Calu3 (cell line): Measurements from ENCODE around the gene FAM180B. TPM values are rescaled to one million over a fixed set of nuclear protein-coding genes. Genes with fewer than 3 reads are reported as not detected.

ENCODE experiments used
- BruUV-seq: library from RNA; stranded (reverse); fragments of 400-500 nt; replicated peaks from 2 replicates; lab custom pipeline; 2021; lab: Mats Ljungman, UMichigan
- CTCF ChIA-PET: fragments of 300-600 bp; sonication (Branson Sonifier 250); formaldehyde crosslinking; loops from one replicate; lab custom pipeline; 2022; ENCODE audit warnings: antibody characterized with exemption; lab: Charles Lee
- DNase-seq: peaks from one replicate; pipeline ENCODE4 v3.0.0; 2022
- H3K27ac Mint-ChIP-seq: one replicate; pipeline ENCODE4 v1.8.0; 2022; ENCODE audit warnings: mixed read lengths; ENCODE audit not compliant: unreplicated experiment
- H3K27me3 Mint-ChIP-seq: one replicate; pipeline ENCODE4 v1.8.0; 2022; ENCODE audit warnings: mixed read lengths; ENCODE audit not compliant: unreplicated experiment
- H3K36me3 Mint-ChIP-seq: one replicate; pipeline ENCODE4 v1.8.0; 2022; ENCODE audit warnings: mild to moderate bottlenecking, moderate library complexity, mixed read lengths; ENCODE audit not compliant: insufficient read depth, unreplicated experiment
- H3K4me1 Mint-ChIP-seq: one replicate; pipeline ENCODE4 v1.8.0; 2022; ENCODE audit warnings: mild to moderate bottlenecking, low read depth, mixed read lengths; ENCODE audit not compliant: unreplicated experiment
- H3K4me3 Mint-ChIP-seq: one replicate; pipeline ENCODE4 v1.8.0; 2022; ENCODE audit warnings: mild to moderate bottlenecking, low read depth, moderate library complexity, mixed read lengths; ENCODE audit not compliant: unreplicated experiment
- H3K9me3 Mint-ChIP-seq: one replicate; pipeline ENCODE4 v1.8.0; 2022; ENCODE audit warnings: low read depth, mixed read lengths; ENCODE audit not compliant: unreplicated experiment
- CTCF ChIP-seq: fragments of 200-600 bp; IDR thresholded peaks from one replicate; pipeline ENCODE4 v1.8.0; 2022; ENCODE audit warnings: antibody characterized with exemption; ENCODE audit not compliant: unreplicated experiment
- intact Hi-C: fragments of 100-400 bp; cut with micrococcal nuclease; formaldehyde crosslinking; loops from one replicate; pipeline ENCODE4 v1.10.0; 2022; ENCODE audit not compliant: unreplicated experiment
- total RNA-seq: library from RNA; stranded (reverse); gene quantifications from 2 replicates; pipeline ENCODE4 v1.2.3, GENCODE V29; 2022

Gene FAM180B
- total RNA-seq, 1 experiment from 2014 or later: not detected

- no peaks in the 10 kb centered on the region for H3K4me1 Mint-ChIP-seq
- no peak overlapping the region for H3K27ac Mint-ChIP-seq
- CTCF ChIA-PET: no interaction called here
- no peak for DNase-seq
- intact Hi-C loops: no loop called here
- no peak for TF ChIP-seq CTCF
- H3K4me3 Mint-ChIP-seq: no peak overlapping the region
- BruUV-seq: no TSS peak
- H3K9me3 Mint-ChIP-seq: no peaks in the 10 kb centered on the region
- H3K27me3 Mint-ChIP-seq: no peaks in the 10 kb centered on the region
- H3K36me3 Mint-ChIP-seq: peaks cover 27% of the 10 kb centered on the region
Observed at GRCh38 chr11:47617417-47617809, 30.9 kb downstream of the FAM180B start.

GRCh38 chr11:47620836-47621378, 34.4 kb downstream of the FAM180B start:
- H3K9me3 Mint-ChIP-seq: no peaks in the 10 kb centered on the region
- no peak overlapping the region for H3K27ac Mint-ChIP-seq
- intact Hi-C loops: no loop called here
- no peak for TF ChIP-seq CTCF
- BruUV-seq: no TSS peak
- no peak overlapping the region for H3K4me3 Mint-ChIP-seq
- CTCF ChIA-PET: interaction anchor here (0.6 kb wide), 1 partner anchor 68 kb away, joined by 3 read pairs; no protein-coding TSS in a partner anchor
- no peak for DNase-seq
- no peaks in the 10 kb centered on the region for H3K27me3 Mint-ChIP-seq
- no peaks in the 10 kb centered on the region for H3K4me1 Mint-ChIP-seq
- peaks cover 38% of the 10 kb centered on the region for H3K36me3 Mint-ChIP-seq

- Mint-ChIP-seq H3K36me3 (peaks cover 48% of the 10 kb centered on the region), H3K4me3 (no peak overlapping the region), H3K4me1 (no peaks in the 10 kb centered on the region), H3K9me3 (no peaks in the 10 kb centered on the region), H3K27me3 (no peaks in the 10 kb centered on the region), H3K27ac (no peak overlapping the region)
- no peak for DNase-seq
- CTCF ChIA-PET: no interaction called here
- TF ChIP-seq CTCF: no peak
- BruUV-seq: no TSS peak
- intact Hi-C loops: no loop called here
Observed at GRCh38 chr11:47626234-47626633, 39.8 kb downstream of the FAM180B start.

GRCh38 chr11:47628026-47628425, 41.5 kb downstream of the FAM180B start:
- H3K27ac Mint-ChIP-seq: no peak overlapping the region
- no peak for DNase-seq
- intact Hi-C loops: no loop called here
- H3K9me3 Mint-ChIP-seq: no peaks in the 10 kb centered on the region
- H3K4me1 Mint-ChIP-seq: no peaks in the 10 kb centered on the region
- BruUV-seq: no TSS peak
- no peak overlapping the region for H3K4me3 Mint-ChIP-seq
- H3K27me3 Mint-ChIP-seq: no peaks in the 10 kb centered on the region
- no peak for TF ChIP-seq CTCF
- CTCF ChIA-PET: no interaction called here
- H3K36me3 Mint-ChIP-seq: peaks cover 47% of the 10 kb centered on the region
